NCI-H510A (cell line): ENCODE data around the gene PCIF1.

Experiments used
- DNase-seq: peaks from one replicate; lab custom pipeline; 2025; lab: John Stamatoyannopoulos, UW

PCIF1 gene

GRCh38 chr20:45904583-45905504, 29.6 kb upstream of the PCIF1 start:
- no peak for DNase-seq

GRCh38 chr20:45905505-45906079, 28.9 kb upstream of the PCIF1 start:
- DNase-seq = no peak

DNA sequence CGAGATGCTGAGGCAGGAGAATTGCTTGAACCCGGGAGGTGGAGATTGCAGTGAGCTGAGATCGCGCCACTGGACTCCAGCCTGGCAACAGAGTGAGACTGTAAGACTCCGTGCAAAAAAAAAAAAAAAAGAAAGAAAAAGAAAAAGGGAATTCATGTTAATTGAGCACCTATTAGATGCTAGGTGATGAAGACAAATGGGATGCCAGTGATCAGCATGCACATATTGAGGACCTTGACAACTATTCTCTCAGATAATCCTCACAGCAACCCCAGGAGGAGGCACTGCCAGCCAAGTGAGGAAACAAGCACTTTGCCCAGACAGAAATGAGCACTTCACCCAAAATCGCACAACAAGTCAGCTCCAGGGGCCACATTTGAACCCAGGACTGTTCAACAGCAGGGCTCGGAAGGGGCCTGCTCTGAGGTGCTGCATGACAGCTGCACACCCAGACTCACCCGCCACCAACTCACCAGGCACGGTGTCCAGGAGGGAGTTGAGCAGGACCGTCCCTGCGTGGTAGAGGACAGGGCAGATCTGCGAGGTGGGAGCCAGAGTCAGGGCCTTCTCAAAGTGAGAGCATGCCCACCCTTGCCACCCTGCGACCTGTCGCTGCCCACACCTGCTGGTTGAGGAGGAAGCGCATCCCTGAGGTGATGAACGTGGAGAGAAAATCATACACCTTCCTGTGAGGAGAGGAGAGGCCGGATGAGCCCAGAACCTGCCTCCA, 27.1 kb upstream of the PCIF1 start:
- DNase-seq = no peak

GRCh38 chr20:45908084-45908483, 26.4 kb upstream of the PCIF1 start:
- DNase-seq = no peak

DNA sequence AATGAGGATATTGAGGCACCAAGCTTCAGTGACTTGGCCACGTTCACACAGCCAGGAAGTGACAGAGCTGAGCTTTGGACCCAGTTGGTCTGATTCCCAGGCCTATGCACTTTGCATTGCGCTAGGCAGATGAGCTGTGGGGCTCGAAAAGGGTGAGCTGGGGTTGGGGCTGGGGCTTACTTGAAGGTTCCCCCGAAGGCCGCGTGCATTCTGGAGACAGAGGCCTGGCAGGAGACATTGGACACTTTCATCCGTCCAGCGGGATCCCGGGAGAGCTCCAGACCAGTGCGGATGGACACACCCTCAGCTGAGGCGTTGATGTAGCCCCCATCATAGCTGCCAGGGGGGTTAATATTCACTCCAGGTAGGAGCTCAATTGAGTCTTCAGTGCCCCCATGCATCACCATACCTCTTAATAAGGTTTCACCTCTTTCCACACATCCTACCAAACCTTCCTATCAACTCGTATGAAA, 25.1 kb upstream of the PCIF1 start:
- no peak for DNase-seq

- DNase-seq = no peak
These were observed 24.4 kb upstream of the PCIF1 start for GRCh38 chr20:45909817-45910669.

DNA sequence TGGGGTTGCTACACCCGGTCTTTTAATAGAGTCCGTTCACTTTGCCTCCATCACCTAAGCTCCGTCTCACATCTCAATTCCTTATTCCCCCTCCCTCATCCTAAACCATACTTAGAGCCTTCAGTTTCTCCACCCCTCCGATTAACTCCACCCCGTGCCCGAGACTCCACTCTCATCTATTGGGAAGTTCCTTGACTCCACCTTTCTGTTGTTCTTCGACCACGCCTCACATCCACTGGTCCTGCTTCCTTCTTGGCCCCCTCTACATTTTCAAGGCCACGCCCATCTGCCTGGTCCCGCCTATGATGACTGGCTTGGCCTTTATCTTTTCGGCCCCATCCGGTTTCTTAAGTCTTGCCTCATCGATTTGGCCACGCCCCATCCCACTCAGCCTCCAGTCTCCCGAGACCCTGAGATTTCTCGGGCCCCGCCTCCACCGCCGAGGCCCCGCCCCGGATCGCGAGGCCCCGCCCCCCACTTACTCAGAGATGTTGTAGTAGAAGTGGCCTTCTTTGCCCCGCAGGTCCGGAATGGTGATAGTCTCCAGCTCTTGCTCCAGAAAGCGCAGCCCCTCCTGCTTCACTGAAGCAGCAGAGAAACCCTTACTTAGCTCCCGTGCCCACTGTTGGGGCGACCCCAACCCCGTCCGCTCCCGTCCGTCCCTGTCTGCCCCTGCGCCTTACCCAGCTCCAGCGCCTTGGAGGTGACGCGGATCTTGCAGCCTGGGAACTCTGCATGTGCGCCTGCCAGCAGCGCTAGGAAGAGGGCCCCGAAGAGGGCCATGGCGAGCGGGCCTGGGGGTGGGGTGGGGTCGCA, 23.6 kb upstream of the PCIF1 start:
- DNase-seq = no peak

DNA sequence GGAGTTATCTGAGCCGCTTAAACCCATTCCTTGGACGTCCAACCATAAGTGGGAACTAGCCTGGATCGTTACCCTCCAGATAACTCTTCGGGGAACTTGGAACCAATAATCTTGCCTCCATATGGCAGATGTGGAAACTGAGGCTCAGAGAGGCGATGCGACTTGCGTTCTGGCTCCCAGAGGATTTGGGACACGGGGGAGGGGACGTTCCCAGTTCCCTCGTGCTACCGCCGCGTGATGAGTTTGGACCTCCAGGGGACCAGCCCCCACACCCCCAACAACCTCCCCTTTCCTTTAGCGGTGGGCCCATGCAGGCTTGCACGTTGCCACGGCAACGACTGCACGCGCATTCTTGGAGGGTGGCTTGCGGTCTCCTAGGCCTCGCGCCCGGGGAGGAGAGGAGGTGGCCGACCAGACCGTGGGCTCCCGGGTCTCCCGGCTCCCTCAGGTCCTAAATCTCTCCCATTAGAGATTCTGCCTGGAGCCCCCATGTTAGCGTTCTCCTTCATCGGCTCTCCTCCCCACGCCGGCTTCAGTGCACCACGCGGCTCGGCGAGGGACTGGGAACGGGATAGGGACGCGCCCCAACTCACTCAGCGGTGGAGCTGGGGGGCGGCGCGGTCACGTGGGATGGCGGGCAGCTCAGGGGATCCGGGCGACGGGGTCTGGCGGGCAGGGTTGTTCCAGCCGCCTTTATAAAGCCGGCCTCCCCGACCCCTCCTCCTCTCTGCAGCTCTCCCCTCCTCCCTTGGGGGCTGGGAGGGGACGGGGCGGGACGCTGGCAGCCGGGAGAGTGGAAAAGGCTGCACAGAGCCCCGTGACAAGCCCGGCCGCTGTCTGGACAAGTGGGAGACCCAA, 22.8 kb upstream of the PCIF1 start, which contains the start of gene PLTP:
Gene PLTP, minus strand, starts transcription at position 670 of the 858 bp plus-strand sequence. CDS start 703 bp downstream, outside the sequence.
- no peak for DNase-seq

GRCh38 chr20:45912344-45912682, 22.2 kb upstream of the PCIF1 start:
- no peak for DNase-seq

GRCh38 chr20:45913116-45913515, 21.4 kb upstream of the PCIF1 start:
- no peak for DNase-seq

GRCh38 chr20:45917790-45918141, 16.7 kb upstream of the PCIF1 start:
- no peak for DNase-seq

DNA sequence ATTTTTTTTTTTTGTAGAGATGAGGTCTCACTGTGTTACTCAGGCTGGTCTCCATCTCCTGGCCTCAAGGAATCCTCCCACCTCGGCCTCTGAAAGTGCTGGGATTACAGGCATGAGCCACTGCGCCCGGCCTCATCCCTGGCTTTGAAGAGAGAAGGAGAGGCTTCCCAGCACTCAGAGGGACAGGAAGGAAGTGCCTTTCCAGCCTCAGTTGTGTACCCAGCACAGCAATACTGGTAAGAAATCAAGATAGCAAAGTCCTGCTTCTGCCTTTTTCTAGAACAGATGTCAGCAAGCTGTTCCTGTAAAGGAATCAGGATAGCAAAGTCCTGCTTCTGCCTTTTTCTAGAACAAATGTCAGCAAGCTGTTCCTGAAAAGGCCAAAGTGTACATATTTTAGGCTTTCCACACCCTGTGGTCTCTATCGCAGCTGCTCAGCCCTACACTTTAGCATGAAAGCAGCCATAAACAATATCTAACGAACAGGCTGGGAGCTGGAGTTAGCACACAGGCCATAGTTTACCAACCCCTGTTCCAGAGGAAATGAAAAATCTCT, 16.2 kb upstream of the PCIF1 start:
- no peak for DNase-seq

DNA sequence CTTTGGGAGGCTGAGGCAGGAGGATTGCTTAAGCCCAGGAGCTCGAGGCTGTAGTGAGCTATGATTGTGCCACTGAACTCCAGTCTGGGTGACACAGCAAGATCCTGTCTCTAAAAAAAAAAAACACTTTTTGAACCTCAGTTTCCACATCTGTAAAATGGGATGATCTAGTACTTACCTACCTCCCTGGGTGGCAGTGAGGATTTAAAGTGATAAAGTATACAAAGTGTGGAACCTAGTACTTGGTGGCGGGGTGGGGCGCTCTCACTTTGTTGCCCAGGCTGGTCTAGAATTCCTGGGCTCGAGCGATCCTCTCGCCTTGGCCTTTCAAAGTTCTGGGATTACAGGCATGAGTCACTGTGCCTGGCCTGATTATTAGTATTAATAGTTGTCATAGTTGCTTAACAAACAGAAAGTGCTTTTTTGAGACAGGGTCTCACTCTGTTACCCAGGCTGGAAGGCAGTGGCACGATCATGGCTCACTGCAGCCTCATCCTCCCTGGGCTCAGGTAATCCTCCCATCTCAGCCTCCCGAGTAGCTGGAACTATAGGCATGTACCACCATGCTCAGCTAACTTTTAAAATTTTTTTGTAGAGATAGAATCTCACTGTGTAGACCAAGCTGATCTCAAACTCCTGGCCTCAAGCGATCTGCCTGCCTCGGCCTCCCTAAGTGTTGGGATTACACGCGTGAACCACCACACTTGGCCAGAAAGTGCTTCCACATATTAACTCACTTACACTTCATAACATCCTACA, 15.5 kb upstream of the PCIF1 start:
- no peak for DNase-seq

- no peak for DNase-seq
These were observed 14.7 kb upstream of the PCIF1 start for GRCh38 chr20:45919542-45920399.

- DNase-seq = no peak
These were observed 13.8 kb upstream of the PCIF1 start for GRCh38 chr20:45920462-45921336.

DNA sequence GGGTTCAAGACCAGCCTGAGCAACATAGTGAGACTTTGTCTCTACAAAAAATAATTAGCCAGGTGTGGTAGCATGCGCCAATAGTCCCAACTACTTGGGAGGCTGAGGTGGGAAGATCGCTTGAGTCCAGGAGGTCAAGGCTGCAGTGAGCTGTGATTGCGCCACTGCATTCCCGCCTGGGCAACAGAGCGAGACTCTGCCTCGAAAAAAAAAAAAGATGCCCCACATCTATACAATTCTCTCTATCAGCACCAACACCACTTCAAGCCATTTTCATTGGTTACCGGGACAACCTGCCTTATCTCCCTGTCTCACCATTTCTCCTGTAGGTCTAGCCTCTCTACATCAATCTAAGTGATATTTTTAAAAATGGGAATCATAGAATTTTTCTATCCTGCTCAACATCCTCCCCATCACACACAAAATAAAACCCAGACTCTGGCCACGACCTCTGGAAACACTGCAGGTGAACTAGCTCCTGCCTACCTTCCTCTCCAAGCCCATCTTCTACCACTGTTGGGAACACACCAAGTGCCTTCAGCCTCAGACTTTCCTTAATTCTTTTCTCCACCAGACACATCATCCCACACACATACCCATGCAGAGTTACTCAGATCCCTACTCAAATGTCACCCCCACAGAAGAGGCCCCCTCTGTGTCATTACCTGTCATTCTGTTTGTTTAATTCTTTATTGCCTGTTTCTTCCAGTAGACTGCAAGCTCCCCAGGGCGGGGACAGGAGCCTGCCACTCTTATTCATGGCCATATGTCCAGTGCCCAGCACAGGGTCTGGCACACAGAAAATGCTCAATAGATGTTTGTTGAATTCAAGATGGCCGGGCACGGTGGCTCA, 12.9 kb upstream of the PCIF1 start:
- no peak for DNase-seq
